ENCODE data around the gene KCNJ5.
"Not testable (repeated sequence)": the region's sequence is repeated elsewhere in the genome, so short reads cannot be mapped to it uniquely, and the experiment has no call there.

The KCNJ5 gene

GRCh38 chr11:128911701-128912100 is 20.5 kb downstream of the KCNJ5 start:
- DNase-seq (ENCODE audit: low read depth, low spot score) = no peak

GRCh38 chr11:128913806-128914205 is 22.6 kb downstream of the KCNJ5 start:
- no peak for DNase-seq (ENCODE audit: low read depth, low spot score)

GRCh38 chr11:128914216-128915148 is 23.3 kb downstream of the KCNJ5 start:
- DNase-seq (ENCODE audit: low read depth, low spot score) = no peak

DNA sequence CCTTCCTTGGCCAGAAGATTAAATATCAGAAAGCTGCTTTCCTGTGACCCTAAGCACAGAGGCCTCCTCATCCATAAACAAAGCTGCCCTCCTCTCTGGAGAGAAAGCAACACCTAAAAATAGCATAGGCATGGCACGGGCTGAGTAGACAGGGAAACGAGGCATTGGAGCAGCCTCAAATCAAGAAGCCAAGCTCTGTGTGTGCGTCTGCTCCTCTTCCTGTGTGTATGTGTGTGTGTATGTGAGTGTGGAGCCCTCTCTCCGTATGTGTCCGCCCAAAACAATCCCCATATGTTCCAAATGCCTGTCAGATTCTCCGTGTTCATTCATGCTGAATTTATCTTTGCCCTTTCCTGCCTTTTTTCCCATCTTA is 24.0 kb downstream of the KCNJ5 start:
- DNase-seq (ENCODE audit: low read depth, low spot score) = no peak

DNA sequence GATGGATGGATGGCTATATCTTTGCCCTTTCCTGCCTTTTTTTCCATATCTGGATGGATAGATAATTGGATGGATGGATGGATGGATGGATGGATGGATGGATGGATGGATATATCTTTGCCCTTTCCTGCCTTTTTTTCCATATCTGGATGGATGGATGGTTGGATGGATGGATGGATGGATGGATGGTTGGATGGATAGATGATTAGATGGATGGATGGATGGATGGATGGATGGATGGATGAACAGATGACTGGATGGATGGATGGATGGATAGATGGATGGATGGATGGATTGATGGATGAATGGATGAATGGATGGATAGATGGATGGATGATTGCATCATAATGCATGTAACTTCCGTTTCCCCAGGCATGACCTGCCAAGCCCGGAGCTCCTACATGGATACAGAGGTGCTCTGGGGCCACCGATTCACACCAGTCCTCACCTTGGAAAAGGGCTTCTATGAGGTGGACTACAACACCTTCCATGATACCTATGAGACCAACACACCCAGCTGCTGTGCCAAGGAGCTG is 24.9 kb downstream of the KCNJ5 start:
- DNase-seq (ENCODE audit: low read depth, low spot score) = no peak

- DNase-seq (ENCODE audit: low read depth, low spot score) = no peak
Observed at GRCh38 chr11:128916681-128917080, 25.5 kb downstream of the KCNJ5 start.

- DNase-seq (ENCODE audit: low read depth, low spot score) = no peak
Observed at GRCh38 chr11:128917144-128917724, 26.1 kb downstream of the KCNJ5 start.

GRCh38 chr11:128919216-128919615 is 28.1 kb downstream of the KCNJ5 start:
- no peak for DNase-seq (ENCODE audit: low read depth, low spot score)

GRCh38 chr11:128919635-128920034 is 28.5 kb downstream of the KCNJ5 start:
- DNase-seq (ENCODE audit: low read depth, low spot score) = not testable (repeated sequence)

DNA sequence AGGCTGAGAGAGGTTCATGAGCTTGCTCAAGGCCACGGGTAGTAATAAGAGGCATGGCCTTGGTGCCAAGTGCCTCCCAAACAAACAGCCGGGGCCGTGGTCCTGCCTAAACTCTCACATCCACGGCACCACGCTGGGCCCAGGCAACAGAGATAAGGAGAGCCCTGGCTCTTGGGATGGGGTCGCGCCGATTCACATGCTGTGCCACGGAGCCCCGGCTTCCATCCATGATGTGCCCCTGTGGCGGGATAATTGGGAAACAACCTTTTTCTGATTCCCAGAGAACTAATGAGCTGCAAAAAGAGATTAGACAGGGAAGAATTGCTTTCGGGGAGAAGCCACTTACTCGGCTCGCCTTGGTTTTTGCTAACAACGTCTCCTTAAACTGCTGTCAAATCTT is 29.5 kb downstream of the KCNJ5 start:
- DNase-seq (ENCODE audit: low read depth, low spot score) = no peak

DNA sequence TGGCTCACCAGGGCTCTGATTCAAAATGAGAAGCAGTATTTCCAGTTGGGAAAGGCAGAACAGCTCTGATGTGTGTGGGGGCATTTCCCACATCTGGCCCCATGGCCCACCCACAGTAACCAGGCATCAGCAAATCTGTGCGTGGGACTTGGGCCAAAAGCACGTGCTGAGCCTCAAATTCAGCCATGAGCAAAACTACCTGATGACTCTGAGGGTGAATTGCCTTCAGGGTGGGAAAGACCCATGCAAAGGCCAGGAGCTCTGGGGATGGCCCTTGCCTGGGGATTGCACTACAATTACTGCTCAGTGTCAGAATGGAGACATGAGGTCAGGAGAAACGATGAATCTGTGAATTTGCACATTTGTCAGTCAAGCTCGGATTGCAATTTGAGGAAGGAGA is 30.6 kb downstream of the KCNJ5 start:
- no peak for DNase-seq (ENCODE audit: low read depth, low spot score)

GRCh38 chr11:128924104-128924503 is 32.9 kb downstream of the KCNJ5 start:
- DNase-seq (ENCODE audit: low read depth, low spot score) = no peak

DNA sequence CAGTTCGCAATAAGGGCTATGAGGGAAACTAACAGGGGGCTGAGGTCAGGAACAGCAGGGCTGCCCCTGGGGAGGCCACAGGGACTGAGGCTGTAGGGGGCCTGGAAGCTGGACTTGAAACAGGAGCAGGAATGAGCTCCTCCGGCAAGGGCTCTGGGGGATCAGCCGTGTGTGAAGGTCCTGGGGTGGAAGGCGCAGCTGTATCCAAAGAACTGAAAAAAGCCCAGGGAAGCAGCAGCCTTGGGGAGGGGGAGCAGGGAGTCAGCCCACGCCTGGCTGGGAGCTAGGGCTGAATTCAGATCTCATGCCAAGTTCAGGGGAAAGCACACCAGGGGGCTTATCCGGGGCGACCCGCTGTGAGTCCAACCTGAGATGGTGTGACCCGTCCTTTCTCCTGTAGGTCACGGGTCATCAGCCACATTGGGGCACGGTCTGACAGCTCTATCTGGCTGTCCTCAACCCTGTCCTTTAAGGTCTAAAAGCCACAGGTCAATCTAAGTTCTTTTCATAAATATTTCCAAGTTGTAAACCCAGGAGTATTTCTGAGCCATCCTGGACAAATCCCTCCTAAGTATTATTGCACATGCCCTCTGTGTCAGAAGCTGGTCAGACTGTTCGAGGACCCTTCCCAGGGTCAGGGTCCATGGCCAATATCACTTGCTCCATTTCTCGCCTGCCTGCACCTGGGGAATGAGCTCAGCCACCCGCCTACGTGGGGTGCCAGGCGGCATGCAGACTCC is 33.5 kb downstream of the KCNJ5 start:
- no peak for DNase-seq (ENCODE audit: low read depth, low spot score)

- DNase-seq (ENCODE audit: low read depth, low spot score) = no peak
Observed at GRCh38 chr11:128925250-128925600, 34.1 kb downstream of the KCNJ5 start.

GRCh38 chr11:128926000-128926399 is 34.8 kb downstream of the KCNJ5 start:
- no peak for DNase-seq (ENCODE audit: low read depth, low spot score)

DNA sequence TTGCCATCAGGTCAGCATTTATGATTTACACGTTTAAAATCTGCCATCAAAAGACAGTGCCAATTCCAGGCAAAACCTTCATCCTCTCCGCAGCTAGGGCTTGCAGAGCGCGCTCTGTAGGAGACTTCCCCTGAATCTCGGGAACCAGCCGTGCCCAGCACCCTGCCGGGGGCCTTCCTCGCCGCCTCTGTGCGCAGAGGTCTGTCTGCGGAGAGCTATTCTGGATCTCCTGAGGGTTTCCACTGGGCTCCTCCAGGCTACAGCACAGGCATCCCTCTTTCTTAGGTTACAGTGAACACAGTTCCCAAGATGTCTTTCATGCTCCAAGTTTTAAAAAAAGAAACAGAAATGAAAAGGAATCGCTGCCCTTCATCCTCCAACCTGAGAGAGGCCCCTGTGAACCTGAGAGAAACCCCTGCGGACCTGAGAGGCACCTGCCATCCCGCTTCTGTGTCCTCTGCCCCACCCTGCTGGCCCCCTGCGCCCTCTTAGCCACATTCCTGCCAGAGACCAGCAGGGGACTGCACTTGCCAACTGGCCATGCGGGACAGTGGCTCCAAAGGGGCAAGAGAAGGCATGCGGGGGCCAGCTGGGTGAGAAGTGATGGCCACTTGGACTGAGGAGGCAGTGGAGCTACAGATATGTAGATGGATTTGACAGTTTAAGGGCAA is 35.4 kb downstream of the KCNJ5 start:
- DNase-seq (ENCODE audit: low read depth, low spot score) = no peak

DNA sequence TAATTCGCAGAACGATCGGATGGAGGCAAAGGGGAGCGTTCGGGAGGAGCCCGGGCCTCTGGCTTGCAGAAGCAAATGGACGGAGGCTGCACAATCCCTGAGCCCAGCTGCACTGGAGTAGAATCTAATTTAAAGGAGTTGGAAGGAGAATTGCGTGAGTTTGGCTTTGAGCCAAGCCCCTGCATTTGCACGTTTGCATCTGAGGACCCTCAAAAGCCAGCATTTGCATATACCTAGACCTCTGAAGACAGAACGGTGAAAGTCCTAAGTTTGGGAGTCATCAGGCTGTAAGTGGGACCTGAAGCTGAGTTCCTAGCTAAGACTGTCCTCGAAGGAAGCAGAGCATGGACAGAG is 35.9 kb downstream of the KCNJ5 start:
- DNase-seq (ENCODE audit: low read depth, low spot score) = no peak

GRCh38 chr11:128927683-128928336 is 36.7 kb downstream of the KCNJ5 start:
- no peak for DNase-seq (ENCODE audit: low read depth, low spot score)

- no peak for DNase-seq (ENCODE audit: low read depth, low spot score)
Observed at GRCh38 chr11:128928400-128928799, 37.2 kb downstream of the KCNJ5 start.

DNA sequence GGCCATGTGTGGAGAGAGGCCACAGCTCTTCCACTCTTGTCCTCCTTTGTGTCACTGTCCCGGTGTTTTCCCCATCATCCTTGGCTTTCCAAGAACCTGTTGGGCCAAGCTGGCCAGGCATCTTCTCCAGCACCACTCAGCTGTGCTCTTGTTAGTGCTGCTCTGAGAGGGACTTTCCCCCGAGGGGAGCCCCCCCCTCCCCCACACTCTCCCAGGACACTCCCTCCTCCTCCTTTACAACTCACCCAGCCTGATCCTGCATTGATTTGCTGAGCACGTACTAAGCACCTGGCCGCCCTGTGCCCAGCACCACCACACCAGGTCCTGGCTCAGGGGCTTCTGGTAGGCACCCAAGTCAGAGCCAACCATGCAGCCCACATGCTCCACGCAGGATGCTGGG is 38.3 kb downstream of the KCNJ5 start:
- no peak for DNase-seq (ENCODE audit: low read depth, low spot score)

DNA sequence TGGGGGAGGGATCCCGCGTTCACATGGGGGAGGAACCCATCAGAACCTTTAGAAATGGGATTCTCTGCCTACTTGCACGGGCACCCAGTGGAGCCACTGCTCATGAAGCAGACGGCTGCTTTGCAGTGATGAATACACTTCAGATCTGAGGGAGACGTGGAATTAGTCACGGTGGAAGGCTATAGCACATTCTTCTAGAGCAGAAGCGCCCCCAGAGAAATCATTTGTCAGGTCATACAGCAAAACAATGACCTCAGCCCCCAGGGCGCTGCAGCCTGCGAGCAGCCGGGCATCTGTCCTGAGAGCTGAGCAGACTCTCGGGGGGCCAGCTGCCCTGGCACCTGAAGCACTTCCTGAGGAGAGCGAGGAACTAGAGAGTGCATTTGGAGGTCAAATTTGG is 38.8 kb downstream of the KCNJ5 start:
- DNase-seq (ENCODE audit: low read depth, low spot score) = peak; percentile 48

All from astrocyte of the hippocampus (primary cell).